H9 (cell line): ENCODE results near the gene PAGE4. TPM values are rescaled to one million over a fixed set of nuclear protein-coding genes. Genes with fewer than 3 reads are reported as not detected.

Experiments
- DNase-seq: peaks from one replicate; pipeline ENCODE4 v3.0.0-alpha.2; 2017
- H2AFZ ChIP-seq: one replicate; pipeline ENCODE4 v1.6.1; 2013; ENCODE audit warnings: mild to moderate bottlenecking, low read length, control low read depth, moderate library complexity
- H2AK5ac ChIP-seq: 2 replicates; pipeline ENCODE4 v1.6.1; 2013; ENCODE audit warnings: low read length, control low read depth, mixed read lengths; ENCODE audit not compliant: insufficient read length
- H2BK120ac ChIP-seq: one replicate; pipeline ENCODE4 v1.6.1; 2013; ENCODE audit warnings: low read depth, mild to moderate bottlenecking, low read length, control low read depth, inconsistent platforms; ENCODE audit not compliant: poor library complexity, severe bottlenecking
- H2BK12ac ChIP-seq: 2 replicates; pipeline ENCODE4 v1.6.1; 2013; ENCODE audit warnings: low read length, control low read depth, mixed read lengths, low read depth; ENCODE audit not compliant: insufficient read length
- H2BK15ac ChIP-seq: 2 replicates; pipeline ENCODE4 v1.6.1; 2013; ENCODE audit warnings: low read depth, low read length, control low read depth
- H2BK20ac ChIP-seq: one replicate; pipeline ENCODE4 v1.6.1; 2013; ENCODE audit warnings: low read depth, mild to moderate bottlenecking, low read length, control low read depth, inconsistent platforms; ENCODE audit not compliant: poor library complexity, severe bottlenecking
- H2BK5ac ChIP-seq: 2 replicates; pipeline ENCODE4 v1.6.1; 2013; ENCODE audit warnings: low read length, control low read depth, mixed read lengths; ENCODE audit not compliant: insufficient read length
- H3K14ac ChIP-seq: 2 replicates; pipeline ENCODE4 v1.6.1; 2013; ENCODE audit warnings: low read length, control low read depth; ENCODE audit not compliant: insufficient read depth
- H3K18ac ChIP-seq: 2 replicates; pipeline ENCODE4 v1.6.1; 2013; ENCODE audit warnings: low read depth, mild to moderate bottlenecking, mixed read lengths, low read length, control low read depth; ENCODE audit not compliant: insufficient read length
- H3K23ac ChIP-seq: 2 replicates; pipeline ENCODE4 v1.6.1; 2013; ENCODE audit warnings: low read length, control low read depth, mixed read lengths, low read depth; ENCODE audit not compliant: insufficient read length
- H3K23me2 ChIP-seq: 2 replicates; pipeline ENCODE4 v1.6.1; 2013; ENCODE audit warnings: low read depth, mild to moderate bottlenecking, mixed read lengths, low read length, control low read depth; ENCODE audit not compliant: insufficient read length, poor library complexity, severe bottlenecking
- H3K27ac ChIP-seq: 2 replicates; pipeline ENCODE4 v1.5.1; 2013; ENCODE audit warnings: low read length, control low read depth, mixed read lengths, low read depth; ENCODE audit not compliant: insufficient read length
- H3K27me3 ChIP-seq: 2 replicates; pipeline ENCODE4 v1.6.1; 2013; ENCODE audit warnings: low read length, control low read depth, inconsistent platforms; ENCODE audit not compliant: insufficient read depth
- H3K4ac ChIP-seq: 2 replicates; pipeline ENCODE4 v1.6.1; 2013; ENCODE audit warnings: low read depth, mild to moderate bottlenecking, control low read depth, inconsistent platforms, low read length, moderate library complexity
- H3K4me1 ChIP-seq: 2 replicates; pipeline ENCODE4 v1.6.1; 2013; ENCODE audit warnings: low read length, control low read depth, inconsistent platforms; ENCODE audit not compliant: insufficient read depth
- H3K4me2 ChIP-seq: 2 replicates; pipeline ENCODE4 v1.6.1; 2013; ENCODE audit warnings: low read length, control low read depth, mixed read lengths; ENCODE audit not compliant: insufficient read length, insufficient read depth
- H3K56ac ChIP-seq: 2 replicates; pipeline ENCODE4 v1.6.1; 2013; ENCODE audit warnings: low read depth, mild to moderate bottlenecking, mixed read lengths, low read length, control low read depth; ENCODE audit not compliant: insufficient read length
- H3K79me1 ChIP-seq: 2 replicates; pipeline ENCODE4 v1.6.1; 2013; ENCODE audit warnings: low read depth, mild to moderate bottlenecking, moderate library complexity, low read length, control low read depth, inconsistent platforms; ENCODE audit not compliant: insufficient read depth, poor library complexity, severe bottlenecking
- H3K79me2 ChIP-seq: 2 replicates; pipeline ENCODE4 v1.6.1; 2013; ENCODE audit warnings: low read length, control low read depth, inconsistent platforms; ENCODE audit not compliant: insufficient read depth
- H3K9ac ChIP-seq: 2 replicates; pipeline ENCODE4 v1.6.1; 2013; ENCODE audit warnings: low read length, control low read depth, mixed read lengths; ENCODE audit not compliant: insufficient read length; ENCODE audit errors: extremely low read depth
- H3K9me3 ChIP-seq: one replicate; pipeline ENCODE4 v1.6.1; 2013; ENCODE audit warnings: low read depth, low read length, inconsistent platforms; ENCODE audit not compliant: control insufficient read depth
- H3T11ph ChIP-seq: one replicate; pipeline ENCODE4 v1.6.1; 2013; ENCODE audit warnings: mild to moderate bottlenecking, low read length, control low read depth, inconsistent platforms
- H4K20me1 ChIP-seq: one replicate; pipeline ENCODE4 v1.6.1; 2013; ENCODE audit not compliant: control insufficient read depth, insufficient read length, insufficient read depth
- H4K5ac ChIP-seq: 2 replicates; pipeline ENCODE4 v1.6.1; 2013; ENCODE audit warnings: low read depth, mild to moderate bottlenecking, mixed read lengths, low read length, control low read depth; ENCODE audit not compliant: insufficient read length
- H4K8ac ChIP-seq: replicated peaks from 2 replicates; pipeline ENCODE4 v1.6.1; 2013; ENCODE audit warnings: low read length, control low read depth, mixed read lengths, low read depth; ENCODE audit not compliant: insufficient read length
- H4K91ac ChIP-seq: 2 replicates; pipeline ENCODE4 v1.6.1; 2013; ENCODE audit warnings: low read depth, mild to moderate bottlenecking, moderate library complexity, mixed read lengths, low read length, control low read depth; ENCODE audit not compliant: insufficient read length
- H3K27ac Mint-ChIP-seq, 3 experiments: 2 replicates in 2 of 3; 3 replicates in 1 of 3; pipeline ENCODE4 v1.8.0; 2020 to 2021; ENCODE audit warnings: mixed read lengths in 3 of 3, mild to moderate bottlenecking in 1 of 3, moderate library complexity in 1 of 3
- H3K27me3 Mint-ChIP-seq: 2 replicates; pipeline ENCODE4 v1.8.0; 2021; ENCODE audit warnings: low read depth, mild to moderate bottlenecking, moderate library complexity, mixed read lengths
- H3K36me3 Mint-ChIP-seq, 3 experiments: 2 replicates in 2 of 3; 3 replicates in 1 of 3; pipeline ENCODE4 v1.8.0; 2020 to 2021; ENCODE audit warnings: low read depth in 3 of 3, mixed read lengths in 3 of 3; ENCODE audit not compliant: insufficient read depth in 1 of 3
- H3K4me1 Mint-ChIP-seq, 2 experiments: 2 replicates each; pipeline ENCODE4 v1.8.0; 2020; ENCODE audit warnings: mixed read lengths in 2 of 2
- H3K4me3 Mint-ChIP-seq, 2 experiments: 2 replicates in 1 of 2; 3 replicates in 1 of 2; pipeline ENCODE4 v1.8.0; 2020 to 2021; ENCODE audit warnings: mild to moderate bottlenecking in 2 of 2, mixed read lengths in 2 of 2, moderate library complexity in 1 of 2
- H3K9me3 Mint-ChIP-seq, 2 experiments: 2 replicates in 1 of 2; 3 replicates in 1 of 2; pipeline ENCODE4 v1.8.0; 2020; ENCODE audit warnings: mild to moderate bottlenecking in 2 of 2, mixed read lengths in 2 of 2, moderate library complexity in 1 of 2
- total RNA-seq: library from RNA; stranded (reverse); gene quantifications from 2 replicates; pipeline ENCODE4 v1.2.1, GENCODE V29; 2021
- TF ChIP-seq, protein P1 (sequence below): fragments of 200-600 bp; sonication (generic); conservative IDR thresholded peaks from 3 replicates; pipeline ENCODE4 v1.8.0; 2021; ENCODE audit warnings: antibody characterized with exemption, mild to moderate bottlenecking

Gene PAGE4
- total RNA-seq, 1 experiment from 2014 or later = 0.57 TPM

DNA sequence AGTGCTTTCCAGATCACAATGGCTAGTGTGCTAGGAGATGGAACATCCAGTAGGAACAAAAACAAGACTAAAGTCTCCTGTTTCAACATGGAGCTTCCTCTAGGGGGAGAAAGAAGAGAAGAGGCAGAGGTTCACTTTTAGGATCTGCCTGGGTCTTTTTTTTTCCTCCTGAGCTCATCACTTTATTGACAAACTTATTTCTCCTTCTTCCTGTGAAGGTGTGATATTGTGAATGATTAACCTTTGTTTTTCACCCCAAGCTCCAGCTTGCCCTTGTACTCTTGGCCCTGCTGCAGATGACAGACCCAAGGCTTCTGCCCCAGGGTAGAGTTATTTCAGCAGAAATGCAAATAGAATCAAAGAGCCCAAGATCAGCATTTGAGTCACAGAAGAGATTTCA, 13.5 kb downstream of the PAGE4 start:
- no peaks in the 10 kb centered on the region; the same call in 1 of the 2 replicates for H3K27me3 Mint-ChIP-seq
- no peaks in the 10 kb centered on the region for H3K79me2 ChIP-seq
- TF ChIP-seq, protein P1, sequence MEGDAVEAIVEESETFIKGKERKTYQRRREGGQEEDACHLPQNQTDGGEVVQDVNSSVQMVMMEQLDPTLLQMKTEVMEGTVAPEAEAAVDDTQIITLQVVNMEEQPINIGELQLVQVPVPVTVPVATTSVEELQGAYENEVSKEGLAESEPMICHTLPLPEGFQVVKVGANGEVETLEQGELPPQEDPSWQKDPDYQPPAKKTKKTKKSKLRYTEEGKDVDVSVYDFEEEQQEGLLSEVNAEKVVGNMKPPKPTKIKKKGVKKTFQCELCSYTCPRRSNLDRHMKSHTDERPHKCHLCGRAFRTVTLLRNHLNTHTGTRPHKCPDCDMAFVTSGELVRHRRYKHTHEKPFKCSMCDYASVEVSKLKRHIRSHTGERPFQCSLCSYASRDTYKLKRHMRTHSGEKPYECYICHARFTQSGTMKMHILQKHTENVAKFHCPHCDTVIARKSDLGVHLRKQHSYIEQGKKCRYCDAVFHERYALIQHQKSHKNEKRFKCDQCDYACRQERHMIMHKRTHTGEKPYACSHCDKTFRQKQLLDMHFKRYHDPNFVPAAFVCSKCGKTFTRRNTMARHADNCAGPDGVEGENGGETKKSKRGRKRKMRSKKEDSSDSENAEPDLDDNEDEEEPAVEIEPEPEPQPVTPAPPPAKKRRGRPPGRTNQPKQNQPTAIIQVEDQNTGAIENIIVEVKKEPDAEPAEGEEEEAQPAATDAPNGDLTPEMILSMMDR = peak; percentile 32; the same call in 1 of the 3 replicates
- H3K56ac ChIP-seq = no peak overlapping the region
- H3K9ac ChIP-seq = no peak overlapping the region
- no peak overlapping the region for H3K4ac ChIP-seq
- no peak overlapping the region for H2BK120ac ChIP-seq
- H3K4me1 Mint-ChIP-seq = no peaks in the 10 kb centered on the region
- H3K27ac Mint-ChIP-seq = no peak overlapping the region
- H3K23me2 ChIP-seq = no peaks in the 10 kb centered on the region
- no peak overlapping the region for H2BK15ac ChIP-seq
- H3K27ac ChIP-seq = no peak overlapping the region
- H3K36me3 Mint-ChIP-seq = no peaks in the 10 kb centered on the region; a peak in 1 of 7 replicates
- no peak overlapping the region for H3K4me2 ChIP-seq
- H4K91ac ChIP-seq = no peak overlapping the region
- no peak overlapping the region for H3K14ac ChIP-seq
- H4K20me1 ChIP-seq = no peaks in the 10 kb centered on the region
- H3K9me3 Mint-ChIP-seq = peaks cover 70 to 79% of the 10 kb centered on the region in 2 experiments
- H3K4me1 ChIP-seq = no peaks in the 10 kb centered on the region
- no peak overlapping the region for H3T11ph ChIP-seq
- H3K9me3 ChIP-seq = peaks cover 34% of the 10 kb centered on the region
- no peaks in the 10 kb centered on the region for H3K27me3 ChIP-seq
- no peak overlapping the region for H4K8ac ChIP-seq
- no peak overlapping the region for H3K18ac ChIP-seq
- no peak for DNase-seq
- no peak overlapping the region for H2BK20ac ChIP-seq
- H4K5ac ChIP-seq = no peak overlapping the region
- H3K4me3 Mint-ChIP-seq = no peak overlapping the region
- H3K79me1 ChIP-seq = no peaks in the 10 kb centered on the region
- H3K23ac ChIP-seq = no peak overlapping the region
- no peak overlapping the region for H2BK12ac ChIP-seq
- H2AFZ ChIP-seq = no peak overlapping the region
- no peak overlapping the region for H2BK5ac ChIP-seq
- no peak overlapping the region for H2AK5ac ChIP-seq
